ENCODE measurements around the gene PAPLN.

PAPLN gene

GRCh38 chr14:73250781-73251500 is 13.6 kb downstream of the PAPLN start:
- H3K4me3 ChIP-seq (ENCODE audit: low read depth, low read length), result no peak overlapping the region
- TF ChIP-seq CTCF (conservative IDR thresholded peaks at IDR 0.05; ENCODE audit: low read depth, low read length), result no peak
- no peak for DNase-seq (ENCODE audit: low read depth)

DNA sequence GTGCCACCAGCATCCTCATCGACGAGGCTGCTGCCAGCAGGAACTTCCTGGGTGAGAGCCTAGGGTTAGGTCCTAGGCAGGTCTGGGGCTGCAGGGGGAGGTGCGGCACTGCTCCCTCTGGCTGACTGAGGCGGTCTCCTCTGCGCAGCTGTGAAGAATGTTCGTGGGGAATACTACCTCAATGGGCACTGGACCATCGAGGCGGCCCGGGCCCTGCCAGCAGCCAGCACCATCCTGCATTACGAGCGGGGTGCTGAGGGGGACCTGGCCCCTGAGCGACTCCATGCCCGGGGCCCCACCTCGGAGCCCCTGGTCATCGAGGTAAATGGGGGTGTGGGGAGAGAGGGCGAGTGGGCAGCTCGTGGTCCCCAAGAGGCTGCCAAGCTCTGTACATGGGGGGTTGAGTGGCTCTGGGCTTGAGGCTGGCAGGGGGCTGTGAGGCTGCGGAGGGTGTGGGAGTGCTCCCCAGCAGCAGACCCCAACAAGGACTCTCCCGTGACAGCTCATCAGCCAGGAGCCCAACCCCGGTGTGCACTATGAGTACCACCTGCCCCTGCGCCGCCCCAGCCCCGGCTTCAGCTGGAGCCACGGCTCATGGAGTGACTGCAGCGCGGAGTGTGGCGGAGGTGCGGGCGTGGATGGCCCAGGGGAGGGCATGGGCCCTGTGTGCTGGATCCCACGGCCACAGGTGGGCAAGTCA is 14.4 kb downstream of the PAPLN start:
- no peak for TF ChIP-seq CTCF (conservative IDR thresholded peaks at IDR 0.05; ENCODE audit: low read depth, low read length)
- no peak overlapping the region for H3K4me3 ChIP-seq (ENCODE audit: low read depth, low read length)
- no peak for DNase-seq (ENCODE audit: low read depth)

- H3K4me3 ChIP-seq (ENCODE audit: low read depth, low read length), result no peak overlapping the region
- no peak for TF ChIP-seq CTCF (conservative IDR thresholded peaks at IDR 0.05; ENCODE audit: low read depth, low read length)
- no peak for DNase-seq (ENCODE audit: low read depth)
Observed at GRCh38 chr14:73252491-73253322, 15.4 kb downstream of the PAPLN start.

- H3K4me3 ChIP-seq (ENCODE audit: low read depth, low read length), result no peak overlapping the region
- no peak for TF ChIP-seq CTCF (conservative IDR thresholded peaks at IDR 0.05; ENCODE audit: low read depth, low read length)
- no peak for DNase-seq (ENCODE audit: low read depth)
Observed at GRCh38 chr14:73253323-73253610, 16.0 kb downstream of the PAPLN start.

GRCh38 chr14:73253721-73254120 is 16.4 kb downstream of the PAPLN start:
- no peak for DNase-seq (ENCODE audit: low read depth)
- H3K4me3 ChIP-seq (ENCODE audit: low read depth, low read length), result no peak overlapping the region
- no peak for TF ChIP-seq CTCF (conservative IDR thresholded peaks at IDR 0.05; ENCODE audit: low read depth, low read length)

- no peak overlapping the region for H3K4me3 ChIP-seq (ENCODE audit: low read depth, low read length)
- no peak for DNase-seq (ENCODE audit: low read depth)
- TF ChIP-seq CTCF (conservative IDR thresholded peaks at IDR 0.05; ENCODE audit: low read depth, low read length), result no peak
Observed at GRCh38 chr14:73254247-73255004, 17.1 kb downstream of the PAPLN start.
